HG03354 (cell line): ENCODE measurements around the gene KLHL15.
A peak's percentile ranks its signal among the peaks of the same experiment; 100 is the strongest.
"Not testable (repeated sequence)": the region's sequence is repeated elsewhere in the genome, so short reads cannot be mapped to it uniquely, and the experiment has no call there.

Experiments
- ATAC-seq: cut with Tn5 transposase; IDR thresholded peaks from one replicate; pipeline ENCODE4 v1.9.1; 2021; ENCODE audit warnings: mild to moderate bottlenecking; ENCODE audit not compliant: unreplicated experiment, poor library complexity, severe bottlenecking

Gene KLHL15

GRCh38 chrX:24019448-24019847 is 7.5 kb downstream of the KLHL15 start:
- no peak for ATAC-seq

DNA sequence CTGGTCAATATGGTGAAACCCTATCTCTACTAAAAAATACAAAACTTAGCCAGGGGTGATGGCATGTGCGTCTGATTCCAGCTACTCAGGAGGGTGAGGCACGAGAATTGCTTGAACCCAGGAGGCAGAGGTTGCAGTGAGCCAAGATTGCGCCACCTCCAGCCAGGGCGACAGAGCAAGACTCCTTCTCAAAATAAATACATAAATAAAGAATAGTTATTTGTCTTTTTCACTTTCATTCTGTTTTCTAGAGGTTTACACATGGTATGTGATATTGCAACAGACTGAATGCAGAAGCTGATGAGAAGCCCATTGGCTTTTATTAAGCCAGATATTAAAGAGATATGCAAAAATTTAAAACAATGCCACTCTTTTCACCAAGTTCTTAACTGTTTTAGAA is 8.2 kb downstream of the KLHL15 start:
- no peak for ATAC-seq

- no peak for ATAC-seq
These were observed 9.3 kb downstream of the KLHL15 start for GRCh38 chrX:24017674-24018073.

DNA sequence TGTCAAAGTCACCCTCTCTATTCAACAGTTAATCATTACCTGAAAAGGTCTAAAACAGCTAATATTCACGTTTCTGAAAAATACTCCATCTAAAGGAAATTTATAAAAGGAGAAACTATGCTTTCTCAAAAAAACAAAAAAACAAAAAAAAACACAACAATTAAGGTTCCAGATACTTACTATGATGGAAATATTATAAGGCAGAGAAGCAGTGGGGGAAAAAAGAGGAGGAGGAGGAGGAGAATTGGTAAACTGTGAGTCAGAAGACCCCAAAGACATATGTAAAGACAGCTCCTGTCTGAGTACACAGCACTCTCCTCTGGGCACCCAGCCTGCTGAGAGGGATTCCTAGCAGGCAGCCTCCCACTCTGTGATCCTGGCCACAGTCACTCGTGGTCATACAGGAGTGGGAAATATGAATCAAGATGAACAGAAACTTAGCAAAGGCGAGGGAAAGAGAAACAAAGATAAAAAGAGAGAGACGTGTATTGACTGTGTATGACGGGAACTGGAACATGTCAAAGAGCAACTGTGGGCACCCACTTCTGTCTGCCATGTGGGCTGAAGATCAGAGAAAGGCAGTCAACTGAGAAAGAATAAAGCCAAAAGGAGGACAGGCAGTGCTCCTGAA is 12.5 kb downstream of the KLHL15 start:
- peak; percentile 76 for ATAC-seq

DNA sequence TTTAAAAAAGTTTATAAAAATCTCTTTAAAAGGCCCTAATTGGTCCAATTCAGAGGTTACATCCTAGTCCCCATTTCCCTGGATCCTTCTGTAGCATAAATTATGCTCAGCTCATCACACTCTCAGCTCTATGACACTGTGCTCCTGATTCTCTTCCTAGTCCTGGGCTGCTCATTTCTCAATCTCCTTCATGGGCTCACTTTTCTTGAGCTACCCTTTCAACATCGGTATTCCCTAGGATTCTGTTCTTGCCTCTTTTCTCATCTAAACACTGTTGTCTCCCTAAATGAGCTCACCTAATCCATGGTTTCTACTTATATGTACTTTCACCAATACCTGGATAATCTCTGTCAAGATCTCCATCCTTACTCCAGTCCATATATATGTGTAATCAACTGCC is 14.7 kb downstream of the KLHL15 start:
- no peak for ATAC-seq

GRCh38 chrX:24005867-24006266 is 21.1 kb downstream of the KLHL15 start:
- no peak for ATAC-seq

- peak; percentile 60 for ATAC-seq
These were observed 22.0 kb downstream of the KLHL15 start for GRCh38 chrX:24005028-24005427.

DNA sequence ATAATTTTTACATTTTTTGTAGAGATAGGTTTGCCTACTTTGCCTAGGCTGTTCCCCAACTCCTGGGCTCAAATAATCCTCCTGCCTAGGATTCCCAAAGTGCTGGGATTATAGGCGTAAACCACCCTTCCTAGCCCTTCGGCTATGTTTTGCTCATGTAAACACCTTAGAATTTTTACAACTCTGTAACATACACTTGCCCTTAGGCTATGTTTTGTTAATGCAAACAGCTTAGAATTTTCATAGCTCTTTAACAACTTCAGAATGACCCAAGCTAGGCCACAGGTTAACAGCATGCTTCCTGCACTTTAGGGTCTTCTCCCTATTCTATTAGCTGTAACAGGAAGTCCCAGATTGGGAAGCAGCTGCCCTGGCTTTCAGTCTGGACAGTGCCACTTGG is 24.2 kb downstream of the KLHL15 start:
- no peak for ATAC-seq

DNA sequence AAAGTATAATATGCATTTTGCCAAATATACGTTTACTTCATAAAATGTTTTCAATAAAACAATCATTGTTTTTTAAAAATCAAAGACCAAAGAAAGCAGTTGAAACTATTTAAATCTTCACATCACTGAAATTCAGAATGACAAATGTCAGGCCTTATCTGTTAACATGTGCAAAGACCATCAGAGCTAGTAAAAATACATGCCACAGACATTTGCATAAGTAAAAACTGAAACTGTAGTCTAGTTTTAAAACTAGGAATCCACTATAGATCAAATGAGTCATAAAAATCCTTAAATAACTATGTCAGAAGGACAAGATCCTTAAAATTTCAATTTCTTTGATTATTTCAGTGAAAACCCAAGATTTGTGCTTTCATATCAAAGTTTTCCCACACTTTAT is 24.8 kb downstream of the KLHL15 start:
- peak; percentile 62 for ATAC-seq

DNA sequence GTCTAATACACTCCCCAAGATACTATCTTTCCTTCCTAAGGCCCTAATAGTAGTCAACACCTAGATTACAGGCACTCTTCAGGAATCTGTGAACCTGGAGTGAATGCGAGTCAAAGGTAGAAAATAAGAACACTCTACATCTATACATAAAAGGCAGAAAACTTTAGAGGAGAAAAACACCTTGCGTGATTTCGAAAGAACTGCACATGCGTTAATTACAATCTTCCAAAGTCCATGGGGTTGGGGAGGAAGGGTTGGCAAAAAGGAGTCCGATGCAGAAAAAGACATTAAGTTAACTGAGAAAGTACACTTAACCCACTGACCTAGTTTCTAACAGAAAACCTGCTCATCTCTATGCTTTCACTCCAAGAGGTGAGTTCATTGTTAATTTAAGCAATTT is 27.3 kb downstream of the KLHL15 start:
- ATAC-seq, result no peak

- no peak for ATAC-seq
These were observed 33.9 kb downstream of the KLHL15 start for GRCh38 chrX:23993012-23993633.

DNA sequence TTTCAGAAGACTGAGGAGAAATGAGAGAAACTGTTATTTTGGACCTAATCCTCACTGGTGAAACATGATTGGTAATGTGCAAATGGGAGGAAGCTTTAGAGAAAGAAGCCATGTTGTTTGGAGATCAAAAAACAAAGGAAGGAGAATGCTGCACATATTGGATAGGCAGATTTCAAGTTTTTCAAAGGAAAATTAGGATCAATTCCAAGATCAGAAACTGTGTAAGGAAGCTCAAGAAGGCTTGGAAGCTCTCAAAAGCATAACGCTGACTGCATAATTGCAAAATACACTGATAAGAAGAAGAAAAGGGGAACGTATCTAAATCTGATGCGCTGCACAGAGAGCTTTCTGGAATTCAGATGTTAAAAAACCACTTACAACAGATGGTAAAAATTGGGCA is 34.6 kb downstream of the KLHL15 start:
- no peak for ATAC-seq

DNA sequence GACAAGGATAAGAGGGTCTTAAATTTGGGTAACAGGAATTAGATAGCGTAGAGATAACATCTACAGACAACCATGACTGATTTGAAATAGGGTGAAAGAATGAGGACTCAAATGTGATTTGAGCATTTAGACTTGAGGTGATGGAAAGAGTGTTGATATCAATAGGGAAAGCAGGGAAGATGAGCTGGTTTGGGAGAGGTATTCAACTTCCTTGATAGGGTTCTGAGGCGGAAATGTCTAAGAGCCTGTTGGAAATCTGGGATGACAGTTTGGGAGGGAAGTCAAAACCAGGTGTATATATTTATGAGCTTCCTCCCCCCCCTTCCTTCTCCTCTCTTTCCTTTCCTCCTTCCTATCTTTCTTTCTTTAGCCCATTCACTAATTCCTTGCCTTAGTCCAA is 36.5 kb downstream of the KLHL15 start:
- no peak for ATAC-seq

DNA sequence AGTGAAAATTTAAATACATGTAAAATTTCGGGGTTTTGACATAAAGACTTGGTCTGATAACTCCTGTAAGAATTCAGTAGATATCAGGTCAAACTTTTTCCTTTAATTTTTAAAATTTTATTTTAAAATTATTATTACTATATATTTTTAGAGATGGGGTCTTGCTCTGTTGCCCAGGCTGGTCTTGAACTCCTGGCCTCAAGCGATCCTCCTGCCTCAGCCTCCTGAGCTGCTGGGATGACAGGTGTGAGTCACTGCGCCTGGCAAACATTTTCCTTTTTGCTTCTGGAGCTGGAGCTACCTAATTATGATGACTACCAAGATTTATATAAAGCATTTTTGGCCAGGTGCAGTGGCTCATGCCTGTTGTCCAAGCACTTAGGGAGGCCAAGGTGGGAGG is 37.3 kb downstream of the KLHL15 start:
- no peak for ATAC-seq

GRCh38 chrX:23982891-23983290 is 44.1 kb downstream of the KLHL15 start:
- no peak for ATAC-seq

- ATAC-seq, result no peak
These were observed 45.3 kb downstream of the KLHL15 start for GRCh38 chrX:23981711-23982110.

DNA sequence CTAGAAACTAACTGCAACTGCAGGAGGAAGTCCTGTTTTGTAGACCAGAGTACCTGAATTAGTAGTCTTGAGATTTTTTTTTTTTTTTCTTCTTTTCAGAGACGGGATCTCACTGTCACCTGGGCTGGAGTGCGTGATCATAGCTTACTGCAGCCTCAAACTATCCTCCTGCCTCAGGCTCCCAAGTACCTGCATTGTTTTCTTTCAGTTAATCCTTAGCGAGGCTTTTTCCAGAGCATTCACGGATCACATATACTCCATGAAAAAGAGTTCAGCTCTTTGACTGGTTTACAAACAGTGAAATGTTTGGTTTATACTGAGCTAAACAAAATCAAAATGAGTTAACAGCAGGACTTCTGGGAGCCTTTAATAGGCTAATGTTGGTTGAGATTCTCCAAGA is 45.8 kb downstream of the KLHL15 start:
- ATAC-seq, result no peak

DNA sequence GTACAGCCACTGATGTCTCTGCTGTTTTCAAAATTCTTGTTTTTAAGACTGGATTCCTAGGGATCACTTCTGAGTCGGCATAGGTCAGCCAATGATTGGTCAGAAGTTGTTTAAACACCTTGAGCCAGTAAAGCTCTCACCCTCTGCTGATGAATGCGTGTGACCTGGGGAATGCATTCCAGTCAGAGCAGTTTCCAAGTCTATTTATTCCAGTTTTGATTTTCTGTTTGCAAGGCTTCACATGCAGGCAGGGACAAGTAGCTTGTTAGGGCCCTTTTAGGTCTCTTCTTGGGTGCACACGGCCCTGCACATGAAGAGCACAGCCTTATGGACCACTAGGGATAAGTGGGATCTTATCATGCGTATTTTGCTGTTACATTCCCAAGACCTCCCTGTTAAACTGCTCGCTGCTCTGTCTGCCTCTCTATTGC is 47.0 kb downstream of the KLHL15 start:
- no peak for ATAC-seq

DNA sequence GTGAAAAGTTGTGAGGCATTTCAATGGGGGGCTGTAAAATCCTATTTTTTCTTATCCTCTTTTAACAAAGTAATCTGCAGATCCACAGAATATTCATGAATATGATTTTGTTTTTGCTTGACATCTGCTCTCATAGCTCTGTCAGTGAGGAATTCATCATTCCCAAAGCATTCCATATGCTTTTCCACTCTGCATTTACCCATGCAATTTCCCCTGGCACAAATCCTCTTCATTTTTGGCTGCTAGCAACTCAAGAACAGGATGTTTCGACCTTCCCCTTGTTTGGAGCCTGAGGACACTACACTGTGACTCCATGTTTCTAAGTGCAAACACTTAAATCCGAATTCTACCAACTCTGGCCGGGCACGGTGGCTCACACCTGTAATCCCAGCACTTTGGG is 48.5 kb downstream of the KLHL15 start:
- ATAC-seq, result no peak

- not testable (repeated sequence) for ATAC-seq
These were observed 61.4 kb downstream of the KLHL15 start for GRCh38 chrX:23965630-23966029.

DNA sequence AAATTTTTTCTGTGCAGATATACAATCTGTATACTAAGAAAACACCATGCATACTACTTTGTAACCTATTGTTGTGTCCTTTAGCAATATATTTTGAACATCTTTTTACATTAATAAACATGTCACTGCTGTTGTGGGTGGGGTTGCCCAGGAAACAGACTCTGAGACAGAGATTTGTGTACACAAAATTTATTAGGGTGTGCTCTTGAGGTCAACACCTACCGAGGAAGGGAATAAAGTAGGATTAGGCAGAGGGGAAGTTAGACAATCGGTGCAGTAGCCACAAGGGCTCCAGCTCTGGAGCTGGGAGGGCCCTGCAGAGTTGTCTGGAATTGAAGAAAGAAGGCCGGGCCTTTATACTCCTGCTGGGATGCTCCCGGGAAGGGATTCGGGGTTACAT is 62.8 kb downstream of the KLHL15 start:
- ATAC-seq, result no peak

DNA sequence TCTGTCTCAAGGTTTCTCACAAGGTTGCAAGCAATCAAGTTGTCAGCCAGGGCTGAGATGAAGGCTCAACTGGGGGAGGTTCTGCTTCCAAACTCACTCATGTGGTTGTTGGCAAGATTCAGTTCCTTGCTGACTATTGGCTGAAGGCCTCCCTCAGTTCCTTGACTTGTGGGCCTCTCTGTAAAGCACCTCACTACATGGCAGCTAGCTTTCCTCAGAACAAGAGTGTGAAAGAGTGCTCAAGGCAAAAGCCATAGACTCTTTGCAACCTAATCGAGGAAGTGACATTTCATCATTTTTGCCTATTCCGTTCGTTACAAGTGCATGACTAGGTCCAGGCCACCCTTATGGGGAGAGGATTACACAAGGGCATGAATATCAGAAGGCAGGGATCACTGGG is 67.2 kb downstream of the KLHL15 start:
- no peak for ATAC-seq
